GM21423 (cell line): ENCODE data around the gene LRRFIP2.
"Not testable (repeated sequence)": the region's sequence is repeated elsewhere in the genome, so short reads cannot be mapped to it uniquely, and the experiment has no call there.

Experiments
- ATAC-seq: cut with Tn5 transposase; IDR thresholded peaks from one replicate; pipeline ENCODE4 v1.9.1; 2021; ENCODE audit warnings: mild to moderate bottlenecking, moderate library complexity; ENCODE audit not compliant: unreplicated experiment

Gene LRRFIP2

DNA sequence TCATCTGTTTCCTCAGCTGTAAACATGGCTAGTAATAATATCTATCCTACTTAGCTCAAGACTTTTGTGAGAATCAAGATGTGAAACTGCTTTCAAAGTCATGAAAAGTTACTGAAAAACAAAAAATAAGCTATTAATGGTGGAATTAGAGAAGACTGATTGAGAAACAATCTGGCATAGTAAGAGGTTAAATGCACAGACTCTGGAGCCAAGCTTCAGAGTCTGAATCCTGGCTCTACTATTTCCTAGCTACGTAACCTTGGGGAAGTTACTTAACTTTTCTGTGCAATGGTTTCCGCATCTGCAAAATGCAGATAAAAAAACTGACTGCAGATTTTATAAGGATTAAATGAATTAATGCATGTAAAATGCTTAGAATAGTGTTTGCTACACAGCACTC is 28.8 kb downstream of the LRRFIP2 start:
- ATAC-seq: no peak

DNA sequence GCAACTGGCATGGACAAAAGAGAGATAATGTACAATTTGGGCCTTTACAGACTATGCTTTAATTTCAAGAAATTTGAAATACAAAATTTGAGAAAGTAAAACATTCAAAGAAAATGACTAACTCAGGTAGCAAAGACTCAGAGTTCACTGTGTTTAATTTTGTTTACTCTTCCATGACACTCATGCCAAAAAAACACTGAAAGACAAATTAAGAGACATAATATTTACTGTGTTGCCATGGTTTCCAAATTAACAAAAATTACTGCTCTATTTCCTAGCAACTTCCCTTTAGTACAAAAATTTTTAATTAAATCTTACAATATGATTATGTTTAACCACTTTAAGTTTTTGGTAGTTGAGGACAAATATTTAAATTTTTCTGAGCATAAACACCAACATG is 29.6 kb downstream of the LRRFIP2 start:
- no peak for ATAC-seq

DNA sequence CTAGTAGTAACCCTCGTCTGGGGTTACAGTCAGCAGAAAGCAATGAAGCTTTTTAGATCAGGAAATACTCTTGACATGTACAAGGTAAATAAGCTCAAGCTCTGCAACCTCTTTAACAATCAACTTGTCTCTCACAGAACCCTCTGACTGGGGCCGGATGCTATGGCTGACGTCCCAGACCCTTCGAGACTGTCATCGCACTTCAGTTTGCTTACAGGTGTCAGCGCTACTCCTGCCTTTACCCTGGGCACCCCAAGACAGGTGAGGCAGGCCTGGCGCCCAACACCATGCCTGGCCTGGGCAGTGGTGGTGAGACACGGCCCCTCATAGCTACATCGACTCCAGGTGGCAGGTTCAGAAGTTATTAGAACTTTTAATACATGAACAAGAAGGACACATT is 30.6 kb downstream of the LRRFIP2 start:
- ATAC-seq: no peak

DNA sequence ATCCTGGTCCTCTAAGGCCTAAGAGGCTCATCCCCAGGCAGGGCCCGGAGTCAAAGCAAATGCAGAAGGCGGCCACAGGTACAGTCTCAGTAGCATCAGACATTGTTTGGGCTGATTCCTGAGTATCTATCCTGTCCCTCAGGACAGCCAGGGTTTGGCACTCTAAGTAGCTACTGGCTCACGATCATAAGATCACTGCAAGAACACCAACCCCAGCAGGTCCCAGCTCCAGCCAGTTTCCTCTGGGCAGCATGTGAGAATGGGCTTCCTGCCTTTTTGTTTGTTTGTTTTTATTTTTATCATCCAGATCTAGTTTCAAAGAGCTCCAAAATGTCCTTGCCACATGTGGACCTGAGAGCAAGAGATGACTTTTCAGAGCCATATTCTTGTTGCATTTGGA is 32.7 kb downstream of the LRRFIP2 start:
- no peak for ATAC-seq

DNA sequence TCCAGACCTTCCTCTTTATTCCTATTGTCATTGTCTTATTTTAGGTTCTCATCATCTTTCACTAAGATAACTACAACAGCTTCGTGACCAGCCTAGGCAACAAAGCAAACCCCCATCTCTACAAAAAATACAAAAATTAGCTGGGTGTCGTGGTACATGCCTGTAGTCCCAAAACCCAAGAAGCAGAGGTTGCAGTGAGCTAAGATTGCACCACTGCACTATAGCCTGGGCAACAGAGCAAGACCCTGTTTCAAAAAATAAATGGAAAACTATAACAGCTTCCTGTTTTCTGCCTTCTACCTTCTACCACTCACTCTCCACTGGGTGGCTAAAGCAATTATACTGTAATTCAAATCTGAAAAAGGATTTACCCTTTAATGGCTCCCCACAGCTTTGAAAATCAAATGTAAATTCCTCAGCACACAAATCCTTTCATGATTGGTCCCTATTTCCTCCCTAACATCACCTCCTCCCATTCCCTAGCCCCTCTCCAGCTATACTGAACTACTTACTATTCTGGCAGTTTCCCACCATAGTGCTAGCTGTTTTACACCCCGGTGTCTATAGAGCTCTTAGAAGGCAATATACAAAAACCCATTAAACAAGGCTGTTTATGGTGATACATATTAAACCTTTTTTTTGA is 33.4 kb downstream of the LRRFIP2 start:
- ATAC-seq: no peak

DNA sequence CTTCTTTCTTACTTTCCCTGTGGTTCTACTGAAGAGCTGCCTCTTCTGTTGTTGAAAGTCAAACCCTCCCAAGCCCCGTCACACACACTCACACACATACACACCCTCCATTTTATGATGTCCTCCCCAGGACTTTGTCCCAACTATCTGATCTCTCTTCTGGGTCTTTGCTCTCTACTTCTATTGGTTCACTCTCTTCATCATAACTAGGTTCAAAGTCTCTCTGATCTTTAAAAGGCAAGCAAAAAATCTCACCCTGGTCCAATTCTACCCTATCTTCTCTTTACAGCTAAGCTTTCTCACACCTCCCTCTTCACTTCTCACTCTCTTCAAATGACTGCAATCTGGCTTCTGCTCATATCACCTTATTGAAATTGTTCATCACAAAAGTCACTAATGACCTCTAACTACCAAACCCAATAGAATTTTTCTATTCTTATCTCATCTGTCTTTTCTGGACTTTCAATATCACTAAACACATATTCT is 34.8 kb downstream of the LRRFIP2 start:
- no peak for ATAC-seq

DNA sequence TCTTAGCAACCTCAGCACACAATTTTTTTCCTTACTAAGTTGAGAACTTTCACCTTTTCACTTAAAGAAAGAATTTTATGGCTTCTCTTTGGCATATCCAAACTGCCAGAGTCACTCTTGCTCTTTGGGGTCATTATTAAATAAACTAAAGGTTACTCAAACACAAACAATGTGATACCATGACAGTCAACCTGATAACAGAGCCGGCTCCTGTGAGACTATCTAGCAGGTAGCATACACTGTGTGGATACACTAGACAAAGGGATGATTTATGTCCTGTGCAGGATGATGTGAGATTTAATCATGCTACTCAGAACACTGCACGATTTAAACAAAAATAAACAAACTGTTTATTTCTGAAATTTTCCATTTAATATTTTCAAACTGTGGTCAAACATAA is 35.6 kb downstream of the LRRFIP2 start:
- ATAC-seq: no peak

DNA sequence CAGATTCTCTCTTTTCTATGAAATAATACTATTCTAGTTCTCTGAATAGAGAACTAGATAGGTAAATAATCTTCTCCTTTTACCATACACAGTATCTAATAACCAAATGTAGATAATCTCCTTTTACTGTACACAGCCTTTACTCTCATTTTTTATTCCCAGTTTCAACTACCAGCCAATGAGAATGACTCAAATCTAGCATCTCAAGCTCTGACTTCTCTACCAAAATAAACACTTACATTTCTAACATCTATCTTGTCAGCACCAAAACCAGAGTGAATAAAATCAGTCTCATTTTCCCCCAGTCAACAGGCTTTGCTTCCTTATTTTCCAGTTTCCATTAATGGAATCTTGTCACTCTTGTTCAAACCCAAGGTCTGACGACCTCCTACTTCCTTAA is 36.9 kb downstream of the LRRFIP2 start:
- no peak for ATAC-seq

DNA sequence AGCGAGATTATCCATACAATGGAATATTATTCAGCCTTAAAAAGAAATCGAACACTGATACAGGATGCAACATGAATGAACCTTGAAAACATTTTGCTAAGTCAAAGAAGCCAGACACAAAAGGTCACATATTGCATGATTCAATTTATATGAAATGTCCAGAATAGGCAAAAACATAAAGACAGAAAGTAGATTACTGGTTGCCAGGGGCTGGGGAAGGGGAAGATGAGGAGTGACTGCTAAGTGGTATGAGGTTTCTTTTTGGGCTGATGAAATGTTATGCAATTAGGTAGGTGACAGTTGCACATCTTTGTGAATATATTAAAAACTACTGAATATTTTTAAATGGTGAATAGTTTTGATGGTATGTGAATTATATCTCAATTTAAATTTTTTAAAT is 38.3 kb downstream of the LRRFIP2 start:
- ATAC-seq: no peak

DNA sequence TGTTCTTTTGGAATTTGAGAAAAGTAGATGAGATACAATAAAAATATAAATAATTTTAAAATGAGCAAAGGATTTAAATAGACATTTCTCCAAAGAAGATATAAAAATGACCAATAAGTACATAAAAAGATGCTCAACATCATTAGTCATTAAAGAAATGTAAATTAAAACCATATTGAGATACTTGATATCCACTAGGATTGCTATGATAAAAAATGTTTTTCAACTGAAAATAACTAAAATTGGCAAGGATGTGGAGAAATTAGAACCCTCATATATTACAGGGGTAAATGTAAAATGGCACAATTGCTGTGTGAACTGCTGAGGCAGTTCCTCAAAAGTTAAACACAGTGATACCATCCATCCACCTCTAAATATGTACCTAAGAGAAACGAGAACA is 38.8 kb downstream of the LRRFIP2 start:
- ATAC-seq: no peak

DNA sequence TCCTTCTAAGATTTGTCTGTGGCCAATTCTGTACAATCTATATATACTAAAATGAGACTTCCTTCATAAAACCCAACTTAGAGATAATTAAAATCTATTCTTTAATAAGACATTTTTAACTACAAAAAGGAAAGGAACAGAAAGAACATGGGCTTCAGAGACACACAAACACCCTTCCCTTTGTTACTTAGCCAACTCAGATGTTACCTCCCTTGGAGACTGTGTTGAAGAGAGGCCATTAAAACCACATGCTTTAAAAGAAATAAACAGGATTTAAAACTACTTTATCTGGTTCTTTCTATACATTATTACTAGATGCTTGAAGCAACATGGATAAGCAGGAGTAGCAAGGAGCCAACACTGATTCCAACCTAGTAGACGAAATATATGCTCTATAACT is 42.0 kb downstream of the LRRFIP2 start:
- no peak for ATAC-seq

DNA sequence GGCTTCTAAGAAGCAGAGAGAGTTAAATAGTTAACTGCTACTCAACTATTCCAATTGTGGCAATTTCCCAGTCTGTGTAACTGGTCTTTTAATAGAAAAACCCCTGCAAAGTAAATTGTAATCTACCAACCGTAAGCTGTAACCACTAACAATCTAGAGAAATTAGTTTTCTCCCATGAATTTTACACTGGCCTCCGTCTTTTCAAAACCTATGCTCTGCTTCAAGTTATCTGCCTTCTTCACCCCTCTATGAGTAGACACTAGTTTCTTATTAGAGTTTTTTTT is 42.6 kb downstream of the LRRFIP2 start:
- no peak for ATAC-seq

DNA sequence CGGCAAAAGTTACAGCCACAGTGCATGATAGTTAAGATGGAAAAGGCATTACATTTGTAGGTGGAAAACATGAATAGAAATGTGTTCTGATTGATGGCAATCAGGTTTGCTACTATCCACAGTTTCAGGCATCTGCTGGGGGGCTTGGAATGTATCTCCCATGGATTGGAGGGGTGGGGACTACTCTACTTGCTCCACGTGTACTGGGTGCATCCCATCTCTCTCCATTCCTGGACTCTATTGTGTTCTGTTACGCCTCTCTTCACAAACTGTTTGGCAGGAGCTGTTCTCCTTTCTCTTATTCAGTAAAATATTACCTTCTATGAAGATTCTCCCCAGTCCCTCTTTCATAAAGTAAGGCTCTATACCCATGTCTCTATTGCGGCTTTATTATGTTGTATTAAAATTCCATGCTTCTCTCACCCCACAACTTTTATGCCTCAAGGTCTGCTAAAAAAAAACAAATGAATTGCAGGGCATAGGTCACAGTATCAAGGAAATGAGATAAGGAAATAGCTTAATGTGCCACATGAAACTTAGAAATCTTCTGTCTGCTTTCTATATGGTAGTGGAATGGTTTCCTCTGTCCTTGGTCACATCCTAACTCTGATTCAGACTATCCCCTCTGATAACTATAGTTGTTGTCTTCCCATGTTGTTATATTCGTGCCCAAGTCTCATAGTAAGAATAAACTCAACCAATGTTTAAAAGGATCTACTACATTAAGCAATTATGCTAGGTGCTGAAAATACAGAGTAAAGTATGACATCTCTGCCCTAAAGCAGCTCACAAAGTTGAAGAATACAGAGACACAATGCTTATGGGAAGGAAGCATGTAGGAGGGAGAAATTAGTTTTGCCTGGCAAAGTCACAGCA is 43.2 kb downstream of the LRRFIP2 start:
- no peak for ATAC-seq

DNA sequence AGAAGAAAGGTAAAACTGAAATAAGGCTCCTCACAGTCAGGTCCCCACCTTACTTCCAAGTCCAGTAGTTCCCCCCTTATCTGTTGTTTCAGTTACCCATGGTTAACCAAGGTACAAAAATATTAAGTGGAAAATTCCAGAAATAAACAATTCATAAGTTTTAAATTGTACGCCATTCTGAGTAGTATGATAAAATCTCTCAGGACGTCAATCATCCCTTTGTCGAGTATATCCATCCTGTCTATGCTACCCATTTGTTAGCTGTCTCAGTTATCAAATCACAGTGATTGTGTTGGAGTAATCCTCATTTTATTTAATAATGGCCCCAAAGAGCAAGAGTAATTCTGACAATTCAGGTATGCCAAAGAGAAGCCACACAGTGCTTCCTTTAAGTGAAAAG is 43.9 kb downstream of the LRRFIP2 start:
- ATAC-seq: no peak

DNA sequence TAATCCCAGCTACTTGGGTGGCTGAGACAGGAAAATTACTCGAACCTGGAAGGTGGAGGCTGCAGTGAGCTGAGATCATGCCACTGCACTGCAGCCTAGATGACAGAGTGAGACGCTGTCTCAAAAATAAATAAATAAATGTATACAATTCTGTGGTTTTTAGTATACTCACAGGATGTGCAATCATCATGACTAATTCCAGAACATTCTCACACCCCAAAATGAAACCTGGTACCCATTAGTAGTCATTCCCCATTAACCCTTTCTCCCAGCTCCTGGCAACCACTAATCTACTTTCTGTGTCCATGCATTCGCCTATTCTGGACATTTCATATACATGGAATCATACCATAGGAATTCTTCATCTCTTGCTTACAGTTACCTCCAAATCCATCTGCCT is 44.5 kb downstream of the LRRFIP2 start:
- peak; percentile 52 for ATAC-seq

DNA sequence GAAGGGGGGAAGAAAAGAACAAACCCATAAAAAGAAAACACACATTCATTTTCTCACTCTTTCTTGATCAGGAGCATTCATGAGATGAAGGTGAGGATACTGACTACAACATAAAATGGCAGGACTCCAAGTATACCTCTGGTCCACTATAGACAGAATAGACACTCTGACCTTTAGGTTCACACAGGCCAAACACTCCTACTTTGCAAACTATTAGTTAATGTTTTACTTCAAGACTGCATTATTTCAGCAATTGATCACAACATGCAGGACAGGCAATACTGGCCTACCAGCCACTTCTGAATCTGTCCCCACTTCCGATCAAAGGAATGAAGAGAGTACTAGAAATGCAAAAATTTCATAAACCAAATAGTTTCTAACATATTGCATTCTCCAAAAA is 47.0 kb downstream of the LRRFIP2 start:
- ATAC-seq: no peak

DNA sequence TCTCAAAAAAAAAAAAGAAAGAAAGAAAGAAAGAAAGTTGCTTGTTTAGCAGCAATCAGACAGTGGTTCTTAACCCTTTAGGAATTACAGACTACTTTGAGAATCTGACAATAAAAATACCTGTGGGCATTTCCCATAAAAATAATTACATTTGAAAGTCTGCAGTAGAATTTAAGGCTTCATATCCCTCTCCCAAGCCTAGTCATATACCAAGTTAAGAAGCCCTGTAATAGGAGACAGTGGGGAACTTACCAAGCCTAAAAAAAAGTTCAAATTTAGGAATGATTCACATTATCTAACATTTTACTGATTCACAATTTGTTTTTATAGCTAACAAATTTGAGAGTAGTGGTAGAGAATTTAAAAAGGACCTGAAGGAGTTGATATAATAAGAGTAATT is 47.5 kb downstream of the LRRFIP2 start:
- ATAC-seq: no peak

DNA sequence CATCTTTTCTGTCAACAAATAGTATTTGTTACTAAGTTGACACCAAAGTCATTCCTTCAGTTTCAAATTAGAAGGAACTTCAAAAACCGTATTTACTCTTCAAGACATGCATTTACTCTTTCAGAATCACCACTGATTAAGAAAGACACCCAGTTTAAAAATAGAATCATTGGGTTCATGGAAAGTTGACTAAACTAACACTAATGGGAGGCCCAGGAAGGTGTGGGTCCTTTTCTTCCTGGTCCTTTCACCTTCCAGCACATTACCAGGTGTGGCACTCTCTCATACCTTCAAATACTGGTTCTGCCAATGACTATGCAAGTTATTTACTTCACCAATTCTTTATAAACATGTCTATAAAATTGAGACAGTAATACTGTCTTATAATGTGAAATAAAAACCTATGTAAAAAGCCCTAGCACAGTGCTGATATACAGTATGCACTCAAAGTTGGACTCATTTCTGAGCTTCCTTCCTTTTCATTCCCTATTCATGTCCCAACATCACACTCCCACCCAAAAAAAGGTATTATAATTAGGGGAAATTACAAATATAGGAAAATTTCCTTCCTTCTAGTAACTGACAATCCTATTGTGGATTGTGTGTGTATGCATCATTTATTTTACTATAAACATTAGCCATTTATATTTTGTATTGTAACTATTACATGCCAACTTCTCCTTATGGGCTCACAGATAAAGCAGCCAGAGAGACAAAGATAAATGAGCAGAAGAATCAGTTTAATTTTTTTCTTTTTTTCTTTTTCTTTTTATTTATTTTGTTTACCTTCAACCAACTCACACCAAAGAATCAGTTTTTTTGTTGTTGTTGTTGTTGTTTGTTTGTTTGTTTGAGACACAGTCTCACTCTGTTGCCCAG is 48.9 kb downstream of the LRRFIP2 start:
- ATAC-seq: no peak

DNA sequence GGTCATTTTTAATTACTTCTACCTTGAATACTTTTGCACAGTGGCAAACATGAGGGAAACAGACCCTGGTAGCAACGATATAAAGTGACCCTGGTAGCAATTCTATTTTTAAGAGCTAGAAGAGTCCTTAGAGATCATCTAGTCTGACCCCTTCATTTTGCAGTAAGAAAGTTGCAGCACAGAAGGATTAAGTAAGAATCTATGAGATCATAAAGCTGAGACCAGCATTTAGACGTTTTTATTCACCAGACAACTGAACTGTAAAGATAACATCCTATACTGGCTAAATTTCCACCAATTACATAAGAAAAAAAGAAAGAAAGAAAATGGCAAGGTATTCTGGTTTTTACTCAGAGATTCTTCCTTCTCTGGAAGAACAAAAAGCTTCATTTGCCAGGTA is 49.9 kb downstream of the LRRFIP2 start:
- no peak for ATAC-seq

DNA sequence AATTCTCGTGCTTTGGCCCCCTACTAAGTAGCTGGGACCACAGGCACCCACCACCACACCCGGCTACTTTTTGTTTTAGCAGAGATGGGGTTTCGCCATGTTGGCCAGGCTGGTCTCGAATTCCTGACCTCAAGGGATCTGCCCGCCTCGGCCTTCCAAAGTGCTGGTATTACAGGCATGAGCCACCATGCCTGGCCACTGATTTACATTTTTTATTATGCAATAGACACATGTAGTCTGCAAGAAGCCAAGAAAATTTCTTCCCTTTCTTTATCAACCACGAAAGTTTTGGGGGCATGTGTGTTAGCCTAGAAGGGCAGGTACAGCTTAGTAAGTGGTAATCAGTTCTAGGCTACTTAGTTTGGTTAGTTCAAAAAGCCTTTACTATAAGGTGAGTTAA is 51.1 kb downstream of the LRRFIP2 start:
- ATAC-seq: no peak

DNA sequence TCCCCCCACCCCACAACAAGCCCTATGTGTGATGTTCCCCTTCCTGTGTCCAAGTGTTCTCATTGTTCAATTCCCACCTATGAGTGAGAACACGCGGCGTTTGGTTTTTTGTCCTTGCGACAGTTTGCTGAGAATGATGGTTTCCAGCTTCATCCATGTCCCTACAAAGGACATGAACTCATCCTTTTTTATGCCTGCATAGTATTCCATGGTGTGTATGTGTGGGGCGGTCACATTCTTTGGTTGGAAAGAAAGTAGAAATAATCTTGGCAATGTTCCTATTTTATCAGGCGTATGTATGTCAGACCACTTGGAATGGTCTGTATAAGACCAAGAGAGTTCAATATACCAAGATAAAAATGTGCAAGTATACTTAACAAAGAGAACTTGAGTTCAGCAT is 52.3 kb downstream of the LRRFIP2 start:
- not testable (repeated sequence) for ATAC-seq

DNA sequence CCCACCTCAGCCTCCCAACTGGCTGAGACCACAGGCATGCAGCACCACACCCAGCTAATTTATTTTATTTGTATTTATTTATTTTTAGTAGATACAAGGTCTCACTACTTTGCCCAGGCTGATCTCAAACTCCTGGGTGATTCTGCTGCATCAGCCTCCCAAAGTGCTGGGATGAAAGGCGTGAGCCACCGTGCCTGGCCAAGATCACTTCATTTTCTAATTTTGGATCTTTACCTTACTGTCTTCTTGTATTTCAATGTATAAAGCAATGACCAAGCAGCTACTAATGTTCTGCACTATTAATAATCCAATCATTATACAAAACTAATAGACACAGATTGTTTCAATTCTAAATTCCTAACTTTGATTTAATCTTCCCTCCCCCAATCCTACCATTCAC is 56.2 kb downstream of the LRRFIP2 start:
- ATAC-seq: no peak
